Glutamatergic neuron (in vitro differentiated cells): ENCODE data around the gene CARD8. TPM values are rescaled to one million over a fixed set of nuclear protein-coding genes. Genes with fewer than 3 reads are reported as not detected.

Source experiments
- DNase-seq: peaks from one replicate; pipeline ENCODE4 v3.0.0; 2022
- H3K27ac Mint-ChIP-seq: one replicate; pipeline ENCODE4 v1.8.0; 2020; ENCODE audit warnings: mild to moderate bottlenecking, mixed read lengths, inconsistent platforms; ENCODE audit not compliant: unreplicated experiment
- H3K27me3 Mint-ChIP-seq: one replicate; pipeline ENCODE4 v1.8.0; 2020; ENCODE audit warnings: mild to moderate bottlenecking, moderate library complexity, mixed read lengths, inconsistent platforms; ENCODE audit not compliant: unreplicated experiment
- H3K36me3 Mint-ChIP-seq: one replicate; pipeline ENCODE4 v1.8.0; 2020; ENCODE audit warnings: mild to moderate bottlenecking, mixed read lengths, inconsistent platforms; ENCODE audit not compliant: unreplicated experiment
- H3K4me1 Mint-ChIP-seq: one replicate; pipeline ENCODE4 v1.8.0; 2020; ENCODE audit warnings: mild to moderate bottlenecking, low read depth, mixed read lengths, inconsistent platforms; ENCODE audit not compliant: unreplicated experiment
- H3K4me3 Mint-ChIP-seq: one replicate; pipeline ENCODE4 v1.8.0; 2020; ENCODE audit warnings: mild to moderate bottlenecking, mixed read lengths, inconsistent platforms; ENCODE audit not compliant: unreplicated experiment
- H3K9me3 Mint-ChIP-seq: one replicate; pipeline ENCODE4 v1.8.0; 2020; ENCODE audit warnings: mild to moderate bottlenecking, moderate library complexity, mixed read lengths, inconsistent platforms; ENCODE audit not compliant: unreplicated experiment
- CTCF ChIP-seq: fragments of 200-600 bp; sonication (generic); IDR thresholded peaks from one replicate; pipeline ENCODE4 v1.5.0; 2021; ENCODE audit not compliant: partially characterized antibody, unreplicated experiment
- long read RNA-seq: library from polyadenylated mRNA; unstranded; transcript quantifications from one replicate; pipeline ENCODE4 v2.0.0, GENCODE V29; 2020; ENCODE audit not compliant: unreplicated experiment
- total RNA-seq: library from RNA; stranded (reverse); fragmentation: NEBNext Ultra II Directional; extraction: Animal tissue kit (Norgen Biotek cat#: 25700); gene quantifications from one replicate; pipeline ENCODE4 v1.2.1, GENCODE V29; 2021; ENCODE audit not compliant: unreplicated experiment

Gene CARD8
- 41.9 TPM for total RNA-seq
- long read RNA-seq, partial matches to known transcripts = 1 of 6 reads
- long read RNA-seq, other reads (novel, unspliced or antisense) = 3 of 6 reads

GRCh38 chr19:48255376-48256303, at the start of gene CARD8:
CARD8 (minus strand) TSS chr19:48255912; CDS start chr19:48241020, 14,892 bp downstream.
- H3K9me3 Mint-ChIP-seq = no peaks in the 10 kb centered on the region
- peak; percentile 65 for DNase-seq
- no peaks in the 10 kb centered on the region for H3K36me3 Mint-ChIP-seq
- H3K27me3 Mint-ChIP-seq = peaks cover 3% of the 10 kb centered on the region
- H3K4me3 Mint-ChIP-seq = peak within 1 kb of the TSS; percentile 98
- H3K4me1 Mint-ChIP-seq = peaks cover 6% of the 10 kb centered on the region
- no peak for TF ChIP-seq CTCF
- H3K27ac Mint-ChIP-seq = peak within 1 kb of the TSS; percentile 97

- DNase-seq = no peak
- no peak overlapping the region for H3K27ac Mint-ChIP-seq
- peaks cover 6% of the 10 kb centered on the region for H3K36me3 Mint-ChIP-seq
- no peak for TF ChIP-seq CTCF
- no peak overlapping the region for H3K4me3 Mint-ChIP-seq
- no peaks in the 10 kb centered on the region for H3K9me3 Mint-ChIP-seq
- H3K4me1 Mint-ChIP-seq = peaks cover 3% of the 10 kb centered on the region
- no peaks in the 10 kb centered on the region for H3K27me3 Mint-ChIP-seq
These were observed 48.2 kb upstream of the CARD8 start for GRCh38 chr19:48303866-48304265.

GRCh38 chr19:48303367-48303766, 47.7 kb upstream of the CARD8 start:
- Mint-ChIP-seq H3K4me3 (no peak overlapping the region), H3K9me3 (no peaks in the 10 kb centered on the region), H3K36me3 (peaks cover 6% of the 10 kb centered on the region), H3K27me3 (no peaks in the 10 kb centered on the region), H3K4me1 (peaks cover 3% of the 10 kb centered on the region), H3K27ac (no peak overlapping the region)
- no peak for TF ChIP-seq CTCF
- DNase-seq = no peak

- no peak overlapping the region for H3K27ac Mint-ChIP-seq
These were observed 46.9 kb upstream of the CARD8 start for GRCh38 chr19:48302600-48302959.

More at GRCh38 chr19:48302600-48302959, 46.9 kb upstream of the CARD8 start:
- no peaks in the 10 kb centered on the region for H3K27me3 Mint-ChIP-seq
- H3K36me3 Mint-ChIP-seq = peaks cover 6% of the 10 kb centered on the region
- DNase-seq = no peak
- no peak overlapping the region for H3K4me3 Mint-ChIP-seq
- no peaks in the 10 kb centered on the region for H3K4me1 Mint-ChIP-seq
- no peak for TF ChIP-seq CTCF
- no peaks in the 10 kb centered on the region for H3K9me3 Mint-ChIP-seq
